Breast epithelium (tissue), 4 donors: ENCODE results near the gene TRIM46. TPM values are rescaled to one million over a fixed set of nuclear protein-coding genes. Genes with fewer than 3 reads are reported as not detected.
"Not testable (repeated sequence)": the region's sequence is repeated elsewhere in the genome, so short reads cannot be mapped to it uniquely, and the experiment has no call there.

Source experiments
- DNase-seq, 2 donors: peaks; one replicate each; pipeline ENCODE4 v3.0.0-alpha.2; 2019; ENCODE audit warnings: low spot score in 2 of 2
- H3K27ac ChIP-seq, 2 donors: fragments of 200-600 bp; sonication (generic) in 1 of 2; one replicate each; pipeline ENCODE4 v1.5.1; 2016 to 2019; ENCODE audit warnings: mild to moderate bottlenecking in 1 of 2
- H3K27me3 ChIP-seq, 2 donors: fragments of 200-600 bp; sonication (generic) in 1 of 2; one replicate each; pipeline versions ENCODE4 v1.5.1 to v1.6.0; 2017 to 2019; ENCODE audit warnings: control low read depth in 1 of 2, mild to moderate bottlenecking in 1 of 2
- H3K36me3 ChIP-seq: fragments of 200-600 bp; one replicate; pipeline ENCODE4 v1.5.1; 2019
- H3K4me1 ChIP-seq, 2 donors: fragments of 200-600 bp; sonication (generic); one replicate each; pipeline ENCODE4 v1.5.1; 2016 to 2019; ENCODE audit warnings: control low read depth in 1 of 2
- H3K4me3 ChIP-seq, 3 donors: fragments of 200-600 bp; sonication (generic); 1 replicate in 2 of 3; 2 replicates in 1 of 3; pipeline ENCODE4 v1.5.1; 2016 to 2019; ENCODE audit warnings: mild to moderate bottlenecking in 3 of 3, moderate library complexity in 2 of 3
- H3K9me3 ChIP-seq, 2 donors: fragments of 200-600 bp; sonication (generic) in 1 of 2; one replicate each; pipeline ENCODE4 v1.5.1; 2016 to 2019; ENCODE audit warnings: control low read depth in 1 of 2
- CTCF ChIP-seq, 3 donors: fragments of 450-650 bp; IDR thresholded peaks; one replicate each; pipeline ENCODE4 v1.5.1; 2016 to 2017; ENCODE audit warnings: antibody characterized with exemption in 3 of 3, mild to moderate bottlenecking in 3 of 3, moderate library complexity in 3 of 3
- POLR2A ChIP-seq: fragments of 450-650 bp; IDR thresholded peaks from one replicate; pipeline ENCODE4 v1.6.1; 2016; ENCODE audit warnings: antibody characterized with exemption, mild to moderate bottlenecking, moderate library complexity
- POLR2AphosphoS5 ChIP-seq, 3 donors: sonication (generic); formaldehyde crosslinking; IDR thresholded peaks; one replicate each; pipeline ENCODE4 v1.6.1; 2017; ENCODE audit warnings: antibody characterized with exemption in 3 of 3
- intact Hi-C: fragments of 100-400 bp; cut with DNase I; formaldehyde crosslinking; loops from one replicate; pipeline ENCODE4 v1.15.1; 2023; ENCODE audit warnings: low total_unique reads
- total RNA-seq, 3 donors: library from RNA; depleted of rRNA; stranded (reverse); fragments of >200 nt; gene quantifications; one replicate each; pipeline ENCODE4 v1.1.0, GENCODE V29; 2016

Gene TRIM46
- total RNA-seq, 3 donors from 2014 or later: 0.98 to 1.5 TPM; not detected in 1

GRCh38 chr1:155187456-155187891 is 13.8 kb downstream of the TRIM46 start:
- Histone ChIP-seq H3K4me3 (no peak overlapping the region), H3K27ac (peak overlapping the region; percentile 87 to 91)
- DNase-seq: no peak

GRCh38 chr1:155188268-155188667 is 14.6 kb downstream of the TRIM46 start:
- H3K27ac ChIP-seq: peak overlapping the region in 1 of 2 donors; percentile 91
- no peak overlapping the region for H3K4me3 ChIP-seq
- TF ChIP-seq POLR2AphosphoS5 (IDR thresholded peaks at IDR 0.05) (no peak), CTCF (IDR thresholded peaks at IDR 0.05) (no peak), POLR2A (no peak)
- no peak for DNase-seq
- H3K36me3 ChIP-seq: no peaks in the 10 kb centered on the region
- H3K27me3 ChIP-seq: no peaks in the 10 kb centered on the region
- no peaks in the 10 kb centered on the region for H3K9me3 ChIP-seq
- intact Hi-C loops: no loop called here
- peaks cover 0 to 14% of the 10 kb centered on the region in 2 donors for H3K4me1 ChIP-seq

More at GRCh38 chr1:155187456-155187891, 13.8 kb downstream of the TRIM46 start:
- no peaks in the 10 kb centered on the region for H3K27me3 ChIP-seq
- intact Hi-C loops: no loop called here
- H3K4me1 ChIP-seq: peaks cover 0 to 14% of the 10 kb centered on the region in 2 donors
- H3K9me3 ChIP-seq: no peaks in the 10 kb centered on the region
- TF ChIP-seq CTCF (IDR thresholded peaks at IDR 0.05) (no peak), POLR2AphosphoS5 (IDR thresholded peaks at IDR 0.05) (no peak), POLR2A (no peak)
- H3K36me3 ChIP-seq: no peaks in the 10 kb centered on the region

- peaks cover 0 to 14% of the 10 kb centered on the region in 2 donors for H3K4me1 ChIP-seq
- peak overlapping the region; percentile 76 to 78 for H3K27ac ChIP-seq
- H3K36me3 ChIP-seq, H3K9me3 ChIP-seq, H3K27me3 ChIP-seq, intact Hi-C loops, DNase-seq: not testable (repeated sequence)
- H3K4me3 ChIP-seq: peak overlapping the region in 2 of 3 donors; percentile 23 to 60
Measured at GRCh38 chr1:155189926-155190325, 16.3 kb downstream of the TRIM46 start.

- peak overlapping the region; percentile 98 for H3K27ac ChIP-seq
- TF ChIP-seq POLR2AphosphoS5 (IDR thresholded peaks at IDR 0.05): no peak
- TF ChIP-seq CTCF (IDR thresholded peaks at IDR 0.05): no peak
- no peak for TF ChIP-seq POLR2A
- H3K27me3 ChIP-seq: no peaks in the 10 kb centered on the region
- peak overlapping the region in 2 of 3 donors; percentile 62 to 73 for H3K4me3 ChIP-seq
- H3K36me3 ChIP-seq: no peaks in the 10 kb centered on the region
- no peaks in the 10 kb centered on the region for H3K9me3 ChIP-seq
- no peak for DNase-seq
- no peaks in the 10 kb centered on the region for H3K4me1 ChIP-seq
- intact Hi-C loops: no loop called here
Measured at GRCh38 chr1:155191904-155192303, 18.3 kb downstream of the TRIM46 start.

GRCh38 chr1:155192346-155193274 is 19.0 kb downstream of the TRIM46 start:
- intact Hi-C loops: no loop called here
- TF ChIP-seq POLR2A (no peak), CTCF (IDR thresholded peaks at IDR 0.05) (no peak), POLR2AphosphoS5 (IDR thresholded peaks at IDR 0.05) (peak in 1 of 3 donors; percentile 11)

More at GRCh38 chr1:155192346-155193274, 19.0 kb downstream of the TRIM46 start:
- Histone ChIP-seq H3K4me3 (peak overlapping the region; percentile 53 to 73 (median 62)), H3K36me3 (no peaks in the 10 kb centered on the region), H3K27me3 (no peaks in the 10 kb centered on the region), H3K27ac (peak overlapping the region; percentile 98), H3K4me1 (no peaks in the 10 kb centered on the region), H3K9me3 (no peaks in the 10 kb centered on the region)
- DNase-seq: peak; percentile 81 to 82
